IMR-90 (cell line): ENCODE results near the gene EMC1. TPM values are rescaled to one million over a fixed set of nuclear protein-coding genes. Genes with fewer than 3 reads are reported as not detected.

Experiments used
- ATAC-seq: fragments of 200-7000 bp; cut with Tn5 transposase; 2 replicates; pipeline ENCODE4 v1.9.1; 2020; ENCODE audit warnings: low read depth, mild to moderate bottlenecking, moderate library complexity
- BruUV-seq: library from RNA; stranded (reverse); fragments of 400-500 nt; replicated peaks from 2 replicates; lab custom pipeline; 2021; lab: Mats Ljungman, UMichigan
- CTCF ChIA-PET: fragments of 300-600 bp; formaldehyde crosslinking; extraction: SDS; loops from one replicate; lab custom pipeline; 2021; ENCODE audit warnings: antibody characterized with exemption; lab: Yijun Ruan, JAX
- POLR2A ChIA-PET: fragments of 300-600 bp; sonication (Branson Sonifier 250); formaldehyde crosslinking; loops from one replicate; lab custom pipeline; 2022; ENCODE audit warnings: antibody characterized with exemption; ENCODE audit not compliant: unreplicated experiment; lab: Charles Lee
- DNase-seq: peaks from one replicate; pipeline ENCODE4 v3.0.0; 2013
- H2AFZ ChIP-seq: replicated peaks from 2 replicates; pipeline ENCODE3; 2013; ENCODE audit warnings: low read length, mild to moderate bottlenecking; ENCODE audit not compliant: poor library complexity
- H2AK5ac ChIP-seq: 2 replicates; pipeline ENCODE4 v1.6.1; 2013; ENCODE audit warnings: low read depth, low read length, inconsistent platforms
- H2AK9ac ChIP-seq: replicated peaks from 2 replicates; pipeline ENCODE3; 2013; ENCODE audit warnings: mild to moderate bottlenecking, low read depth, low read length, moderate library complexity; ENCODE audit not compliant: poor library complexity
- H2BK120ac ChIP-seq: 2 replicates; pipeline ENCODE4 v1.6.1; 2013; ENCODE audit warnings: low read depth, low read length, inconsistent platforms
- H2BK15ac ChIP-seq: 3 replicates; pipeline ENCODE4 v1.6.1; 2013; ENCODE audit warnings: low read depth, low read length, inconsistent platforms
- H2BK20ac ChIP-seq: 2 replicates; pipeline ENCODE4 v1.6.1; 2013; ENCODE audit warnings: low read depth, mild to moderate bottlenecking, inconsistent platforms, low read length, moderate library complexity
- H2BK5ac ChIP-seq: 2 replicates; pipeline ENCODE4 v1.6.1; 2013; ENCODE audit warnings: mild to moderate bottlenecking, low read depth, low read length, inconsistent platforms; ENCODE audit not compliant: poor library complexity, severe bottlenecking
- H3K14ac ChIP-seq: replicated peaks from 2 replicates; pipeline ENCODE4 v1.6.1; 2013; ENCODE audit warnings: low read depth, low read length, inconsistent platforms
- H3K18ac ChIP-seq: 2 replicates; pipeline ENCODE4 v1.6.1; 2013; ENCODE audit warnings: low read depth, low read length, control low read depth
- H3K23ac ChIP-seq: 2 replicates; pipeline ENCODE4 v1.6.1; 2013; ENCODE audit warnings: low read depth, low read length, inconsistent platforms
- H3K27ac ChIP-seq: 2 replicates; pipeline ENCODE4 v1.5.1; 2013; ENCODE audit warnings: mild to moderate bottlenecking, control low read depth, low read length; ENCODE audit not compliant: insufficient read depth
- H3K27me3 ChIP-seq: 2 replicates; pipeline ENCODE4 v1.6.1; 2013; ENCODE audit warnings: low read length; ENCODE audit not compliant: control insufficient read depth, insufficient read depth
- H3K36me3 ChIP-seq: 2 replicates; pipeline ENCODE4 v1.6.1; 2013; ENCODE audit warnings: low read length, mixed read lengths; ENCODE audit not compliant: control insufficient read depth, insufficient read depth
- H3K4ac ChIP-seq: 2 replicates; pipeline ENCODE4 v1.6.1; 2013; ENCODE audit warnings: low read depth, low read length, inconsistent platforms
- H3K4me1 ChIP-seq: 2 replicates; pipeline ENCODE4 v1.6.1; 2013; ENCODE audit warnings: low read length, mixed read lengths; ENCODE audit not compliant: control insufficient read depth, insufficient read depth
- H3K4me2 ChIP-seq: 2 replicates; pipeline ENCODE4 v1.6.1; 2013; ENCODE audit warnings: low read depth, mild to moderate bottlenecking, control low read depth, low read length, moderate library complexity
- H3K4me3 ChIP-seq: 2 replicates; pipeline ENCODE4 v1.5.1; 2013; ENCODE audit warnings: low read depth, mild to moderate bottlenecking, control low read depth, low read length, moderate library complexity; ENCODE audit not compliant: insufficient read depth
- H3K56ac ChIP-seq: 2 replicates; pipeline ENCODE4 v1.6.1; 2013; ENCODE audit warnings: low read length, inconsistent platforms; ENCODE audit not compliant: insufficient read depth; ENCODE audit errors: extremely low read depth
- H3K79me1 ChIP-seq, 2 experiments: 2 replicates each; pipeline ENCODE4 v1.6.1; 2013; ENCODE audit warnings: low read length in 2 of 2, inconsistent platforms in 1 of 2, low read depth in 1 of 2
- H3K9ac ChIP-seq: 2 replicates; pipeline ENCODE4 v1.6.1; 2013; ENCODE audit warnings: low read depth, low read length, control low read depth
- H3K9me1 ChIP-seq: 2 replicates; pipeline ENCODE4 v1.6.1; 2013; ENCODE audit warnings: low read length, inconsistent platforms; ENCODE audit not compliant: insufficient read depth
- H3K9me3 ChIP-seq: 2 replicates; pipeline ENCODE4 v1.6.1; 2013; ENCODE audit warnings: low read length; ENCODE audit not compliant: control insufficient read depth, insufficient read depth
- H4K20me1 ChIP-seq: 2 replicates; pipeline ENCODE4 v1.6.1; 2013; ENCODE audit warnings: low read length, inconsistent platforms; ENCODE audit not compliant: insufficient read depth
- H4K5ac ChIP-seq: 2 replicates; pipeline ENCODE4 v1.6.1; 2013; ENCODE audit warnings: mild to moderate bottlenecking, low read depth, low read length, control low read depth
- H4K8ac ChIP-seq, 2 experiments: 2 replicates each; pipeline ENCODE4 v1.6.1; 2013; ENCODE audit warnings: low read depth in 2 of 2, low read length in 2 of 2, control low read depth in 1 of 2, inconsistent platforms in 1 of 2
- H4K91ac ChIP-seq: 2 replicates; pipeline ENCODE4 v1.6.1; 2013; ENCODE audit warnings: low read depth, low read length, inconsistent platforms; ENCODE audit not compliant: insufficient read depth
- BHLHE40 ChIP-seq: fragments of 150-350 bp; IDR thresholded peaks from 2 replicates; pipeline ENCODE4 v1.6.1; 2016; ENCODE audit warnings: mild to moderate bottlenecking, low read depth, low read length
- CHD1 ChIP-seq: IDR thresholded peaks from 2 replicates; pipeline ENCODE4 v1.6.1; 2012; ENCODE audit warnings: low read depth, low read length, improper control_type of control experiment
- FOS ChIP-seq: fragments of 150-350 bp; IDR thresholded peaks from 2 replicates; pipeline ENCODE4 v1.6.1; 2016; ENCODE audit warnings: low read depth, low read length
- MAFK ChIP-seq: IDR thresholded peaks from 2 replicates; pipeline ENCODE4 v1.6.1; 2012; ENCODE audit warnings: low read depth, low read length, improper control_type of control experiment
- MAZ ChIP-seq: IDR thresholded peaks from 2 replicates; pipeline ENCODE4 v1.6.1; 2012; ENCODE audit warnings: low read depth, mild to moderate bottlenecking, low read length, improper control_type of control experiment, moderate library complexity, borderline replicate concordance
- MXI1 ChIP-seq: IDR thresholded peaks from 2 replicates; pipeline ENCODE4 v1.6.1; 2012; ENCODE audit warnings: low read depth, mild to moderate bottlenecking, low read length, moderate library complexity, borderline replicate concordance
- NFE2L2 ChIP-seq: fragments of 150-350 bp; IDR thresholded peaks from 2 replicates; pipeline ENCODE4 v1.6.1; 2016; ENCODE audit warnings: low read depth, mild to moderate bottlenecking, low read length
- RCOR1 ChIP-seq: IDR thresholded peaks from 2 replicates; pipeline ENCODE4 v1.6.1; 2012; ENCODE audit warnings: mild to moderate bottlenecking, low read length, improper control_type of control experiment; ENCODE audit not compliant: insufficient replicate concordance
- RFX5 ChIP-seq: IDR thresholded peaks from 2 replicates; pipeline ENCODE4 v1.8.0; 2012; ENCODE audit warnings: low read depth, mild to moderate bottlenecking, low read length, moderate library complexity
- SMC3 ChIP-seq: fragments of 150-350 bp; IDR thresholded peaks from 2 replicates; pipeline ENCODE4 v1.6.1; 2016; ENCODE audit warnings: low read depth, mild to moderate bottlenecking, antibody characterized with exemption, low read length, moderate library complexity
- USF2 ChIP-seq: fragments of 150-350 bp; IDR thresholded peaks from 2 replicates; pipeline ENCODE4 v1.6.1; 2017; ENCODE audit warnings: mild to moderate bottlenecking, antibody characterized with exemption, low read length, low read depth
- WGBS, 2 experiments: methylation state at CpG; one replicate each; pipeline versions ENCODE4 v1.1.5 to v1.1.7; 2013; ENCODE audit warnings: missing lambda C conversion rate in 2 of 2; ENCODE audit not compliant: insufficient read length in 1 of 2; ENCODE audit errors: extremely low coverage in 2 of 2; 5-methylcytosine and 5-hydroxymethylcytosine counted together
- dilution Hi-C: fragments of 300-500 bp; cut with HindIII; formaldehyde crosslinking; loops from one replicate; pipeline ENCODE4 v1.14.3; 2018; ENCODE audit warnings: low sequenced_read_pairs; ENCODE audit not compliant: unreplicated experiment
- in situ Hi-C: fragments of 300-500 bp; cut with MboI; formaldehyde crosslinking; loops from 3 replicates; pipeline ENCODE4 v1.14.3; 2019; ENCODE audit warnings: low sequenced_read_pairs, inconsistent platforms, mixed read lengths
- intact Hi-C: fragments of 100-400 bp; cut with micrococcal nuclease; formaldehyde crosslinking; loops from 2 replicates; pipeline ENCODE4 v1.10.0; 2022
- polyA plus RNA-seq, 3 experiments: library from polyadenylated mRNA; depleted of rRNA; stranded (reverse); fragments of >200 nt; gene quantifications; 2 replicates each; pipeline ENCODE4 v1.2.3, GENCODE V29; 2012; ENCODE audit warnings: low replicate concordance in 1 of 3
- total RNA-seq: library from RNA; depleted of rRNA; stranded (reverse); fragments of >200 nt; gene quantifications from 2 replicates; pipeline ENCODE4 v1.2.3, GENCODE V29; 2012

Gene EMC1
- total and polyA plus RNA-seq, 2 of the 4 experiments (the other 2 are of a cell fraction): 65.4 to 114 TPM

DNA sequence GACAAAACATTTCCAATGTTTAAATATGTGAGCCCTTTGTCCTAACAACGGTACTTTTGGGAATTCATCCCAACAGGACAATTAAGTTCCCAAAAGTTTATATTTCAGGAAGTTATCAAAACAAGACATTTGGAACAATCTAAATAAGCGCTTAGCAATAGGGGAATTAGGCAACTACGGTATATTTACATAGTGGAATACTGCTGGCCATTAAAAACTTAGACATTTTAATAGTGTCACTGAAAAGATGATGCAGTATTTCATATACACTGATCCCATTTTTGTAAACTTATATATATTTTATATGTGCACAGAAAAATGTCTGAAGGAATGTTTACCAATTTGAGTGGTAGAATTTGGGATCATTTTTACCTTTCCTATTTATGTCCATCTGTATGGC, 62.1 kb downstream of the EMC1 start:
- no peak overlapping the region for H3K4ac ChIP-seq
- no peak overlapping the region for H2AFZ ChIP-seq
- peak; percentile 72 for ATAC-seq
- H3K23ac ChIP-seq: no peak overlapping the region
- no peak overlapping the region for H2BK15ac ChIP-seq
- peaks cover 3% of the 10 kb centered on the region for H3K4me1 ChIP-seq
- H3K9me3 ChIP-seq: no peaks in the 10 kb centered on the region
- no CpG with 5 or more reads among the region's 3 CpGs for WGBS, 2 experiments
- H4K8ac ChIP-seq: no peak overlapping the region
- peaks cover 34% of the 10 kb centered on the region for H4K20me1 ChIP-seq
- H3K9ac ChIP-seq: no peak overlapping the region
- no peak overlapping the region for H3K4me3 ChIP-seq
- H3K14ac ChIP-seq: no peak overlapping the region
- POLR2A ChIA-PET: no interaction called here
- H2BK120ac ChIP-seq: no peak overlapping the region
- peak overlapping the region; percentile 35 for H2BK5ac ChIP-seq
- DNase-seq: no peak
- dilution Hi-C loops: no loop called here
- H2BK20ac ChIP-seq: no peak overlapping the region
- H4K91ac ChIP-seq: no peak overlapping the region
- H3K79me1 ChIP-seq: peaks cover 47 to 54% of the 10 kb centered on the region in 2 experiments
- no TSS peak for BruUV-seq
- CTCF ChIA-PET: no interaction called here
- in situ Hi-C loops: no loop called here
- no peak overlapping the region for H4K5ac ChIP-seq
- no peak overlapping the region for H3K56ac ChIP-seq
- no peak overlapping the region for H2AK9ac ChIP-seq
- H3K4me2 ChIP-seq: peak overlapping the region; percentile 67
- H3K27me3 ChIP-seq: no peaks in the 10 kb centered on the region
- H3K9me1 ChIP-seq: no peaks in the 10 kb centered on the region; the same call in 1 of the 2 replicates
- no peak overlapping the region for H3K18ac ChIP-seq
- intact Hi-C loops: loop anchor here (10.0 kb wide), 1 partner anchor 54 kb away; no protein-coding TSS in a partner anchor
- TF ChIP-seq MAZ: no peak
- no peak for TF ChIP-seq RCOR1
- TF ChIP-seq NFE2L2: no peak
- no peak for TF ChIP-seq RFX5
- no peak for TF ChIP-seq FOS
- TF ChIP-seq USF2: no peak
- no peak for TF ChIP-seq CHD1
- TF ChIP-seq SMC3: no peak
- TF ChIP-seq MAFK: no peak
- TF ChIP-seq BHLHE40: no peak
- no peak for TF ChIP-seq MXI1
- H3K36me3 ChIP-seq: peaks cover 64% of the 10 kb centered on the region
- H3K27ac ChIP-seq: no peak overlapping the region
- H2AK5ac ChIP-seq: no peak overlapping the region
